Hindlimb muscle (tissue), 1 donor: ENCODE data around the gene PRRX1. TPM values are rescaled to one million over a fixed set of nuclear protein-coding genes. Genes with fewer than 3 reads are reported as not detected.

ENCODE experiments used
- DNase-seq: peaks from one replicate; pipeline ENCODE4 v3.0.0-alpha.2; 2013
- polyA plus RNA-seq: library from polyadenylated mRNA; unstranded; fragments of 120-200 nt; gene quantifications from one replicate; pipeline ENCODE4 v1.2.1, GENCODE V29; 2013; ENCODE audit not compliant: insufficient read length

PRRX1 gene
- polyA plus RNA-seq, result 179 TPM

- DNase-seq, result peak; percentile 56
Measured at GRCh38 chr1:170664093-170664827, at the start of gene PRRX1. Gene PRRX1, plus strand, starts transcription at chr1:170664131. Its CDS starts 88 bp downstream, at chr1:170664219.

GRCh38 chr1:170617591-170618330 lies 46.2 kb upstream of the PRRX1 start:
- DNase-seq, result peak; percentile 36

- peak; percentile 71 for DNase-seq
Measured at GRCh38 chr1:170618421-170618820, 45.5 kb upstream of the PRRX1 start.

GRCh38 chr1:170619241-170620028 lies 44.5 kb upstream of the PRRX1 start:
- DNase-seq, result peak; percentile 23

GRCh38 chr1:170620164-170620563 lies 43.8 kb upstream of the PRRX1 start:
- no peak for DNase-seq

GRCh38 chr1:170623171-170623570 lies 40.8 kb upstream of the PRRX1 start:
- no peak for DNase-seq

- no peak for DNase-seq
Measured at GRCh38 chr1:170624146-170624545, 39.8 kb upstream of the PRRX1 start.

GRCh38 chr1:170630977-170631376 lies 33.0 kb upstream of the PRRX1 start:
- DNase-seq, result no peak

- DNase-seq, result no peak
Measured at GRCh38 chr1:170634293-170634692, 29.6 kb upstream of the PRRX1 start.

GRCh38 chr1:170634824-170635410 lies 29.0 kb upstream of the PRRX1 start:
- no peak for DNase-seq

- no peak for DNase-seq
Measured at GRCh38 chr1:170640581-170640980, 23.4 kb upstream of the PRRX1 start.

GRCh38 chr1:170657275-170657853 lies 6.6 kb upstream of the PRRX1 start:
- DNase-seq, result no peak

- DNase-seq, result no peak
Measured at GRCh38 chr1:170659399-170660035, 4.4 kb upstream of the PRRX1 start.

- DNase-seq, result no peak
Measured at GRCh38 chr1:170660281-170660713, 3.6 kb upstream of the PRRX1 start.

- peak; percentile 58 for DNase-seq
Measured at GRCh38 chr1:170660871-170661645, 2.9 kb upstream of the PRRX1 start.

- peak; percentile 65 for DNase-seq
Measured at GRCh38 chr1:170661646-170662411, 2.1 kb upstream of the PRRX1 start.

GRCh38 chr1:170662561-170663403 lies 1.1 kb upstream of the PRRX1 start:
- DNase-seq, result peak; percentile 64

- peak; percentile 67 for DNase-seq
Measured at GRCh38 chr1:170663404-170664092, 383 bp upstream of the PRRX1 start.
